ENCODE data around the gene PNP. TPM values are rescaled to one million over a fixed set of nuclear protein-coding genes. Genes with fewer than 3 reads are reported as not detected.
"Not testable (repeated sequence)": the region's sequence is repeated elsewhere in the genome, so short reads cannot be mapped to it uniquely, and the experiment has no call there.

Gene PNP
- total RNA-seq, 1 experiment from 2014 or later, result 56.0 TPM

GRCh38 chr14:20499108-20499507 is 29.9 kb downstream of the PNP start:
- ChIA-PET POLR2A (no interaction called here), CTCF (interaction anchor here (1.0 kb wide), 1 partner anchor 32 kb away, joined by 3 read pairs; no protein-coding TSS in a partner anchor)
- Mint-ChIP-seq H3K36me3 (ENCODE audit: insufficient read depth, unreplicated experiment) (no peaks in the 10 kb centered on the region), H3K27ac (ENCODE audit: low read depth, unreplicated experiment) (no peak overlapping the region), H3K4me1 (ENCODE audit: insufficient read depth, unreplicated experiment) (peaks cover 23% of the 10 kb centered on the region), H3K9me3 (ENCODE audit: unreplicated experiment) (no peaks in the 10 kb centered on the region), H3K4me3 (ENCODE audit: unreplicated experiment) (no peak overlapping the region), H3K27me3 (ENCODE audit: insufficient read depth, unreplicated experiment) (no peaks in the 10 kb centered on the region)
- no peak for DNase-seq (ENCODE audit: unreplicated experiment)
- no peak for TF ChIP-seq CTCF (IDR thresholded peaks at IDR 0.05; ENCODE audit: unreplicated experiment)
- intact Hi-C loops (cut with micrococcal nuclease), result no loop called here
- BruUV-seq (replicated peaks), result no TSS peak

GRCh38 chr14:20499881-20500280 is 30.7 kb downstream of the PNP start:
- DNase-seq (ENCODE audit: unreplicated experiment), result no peak
- H3K36me3 Mint-ChIP-seq (ENCODE audit: insufficient read depth, unreplicated experiment), result no peaks in the 10 kb centered on the region
- no peaks in the 10 kb centered on the region for H3K27me3 Mint-ChIP-seq (ENCODE audit: insufficient read depth, unreplicated experiment)
- H3K27ac Mint-ChIP-seq (ENCODE audit: low read depth, unreplicated experiment), result no peak overlapping the region
- ChIA-PET POLR2A (no interaction called here), CTCF (interaction anchor here (0.6 to 1.2 kb wide), 2 partner anchors 27 to 36 kb away, joined by 3 read pairs; no protein-coding TSS in a partner anchor)
- TF ChIP-seq CTCF (IDR thresholded peaks at IDR 0.05; ENCODE audit: unreplicated experiment), result no peak
- intact Hi-C loops (cut with micrococcal nuclease), result no loop called here
- peaks cover 23% of the 10 kb centered on the region for H3K4me1 Mint-ChIP-seq (ENCODE audit: insufficient read depth, unreplicated experiment)
- H3K9me3 Mint-ChIP-seq (ENCODE audit: unreplicated experiment), result no peaks in the 10 kb centered on the region
- no TSS peak for BruUV-seq (replicated peaks)
- no peak overlapping the region for H3K4me3 Mint-ChIP-seq (ENCODE audit: unreplicated experiment)

GRCh38 chr14:20501346-20501745 is 32.1 kb downstream of the PNP start:
- H3K4me1 Mint-ChIP-seq (ENCODE audit: insufficient read depth, unreplicated experiment), result peaks cover 13% of the 10 kb centered on the region
- no peak overlapping the region for H3K27ac Mint-ChIP-seq (ENCODE audit: low read depth, unreplicated experiment)
- no peaks in the 10 kb centered on the region for H3K9me3 Mint-ChIP-seq (ENCODE audit: unreplicated experiment)
- no peaks in the 10 kb centered on the region for H3K27me3 Mint-ChIP-seq (ENCODE audit: insufficient read depth, unreplicated experiment)
- peak; percentile 48 for DNase-seq (ENCODE audit: unreplicated experiment)
- ChIA-PET POLR2A (no interaction called here), CTCF (no interaction called here)
- intact Hi-C loops (cut with micrococcal nuclease), result no loop called here
- BruUV-seq (replicated peaks), result no TSS peak
- TF ChIP-seq CTCF (IDR thresholded peaks at IDR 0.05; ENCODE audit: unreplicated experiment), result no peak
- no peaks in the 10 kb centered on the region for H3K36me3 Mint-ChIP-seq (ENCODE audit: insufficient read depth, unreplicated experiment)
- H3K4me3 Mint-ChIP-seq (ENCODE audit: unreplicated experiment), result no peak overlapping the region

GRCh38 chr14:20503898-20504297 is 34.7 kb downstream of the PNP start:
- CTCF ChIA-PET, result no interaction called here
- POLR2A ChIA-PET, result no interaction called here

GRCh38 chr14:20506276-20506675 is 37.1 kb downstream of the PNP start:
- H3K36me3 Mint-ChIP-seq (ENCODE audit: insufficient read depth, unreplicated experiment); H3K4me1 Mint-ChIP-seq (ENCODE audit: insufficient read depth, unreplicated experiment); DNase-seq (ENCODE audit: unreplicated experiment); CTCF ChIA-PET; H3K27ac Mint-ChIP-seq (ENCODE audit: low read depth, unreplicated experiment); POLR2A ChIA-PET; H3K9me3 Mint-ChIP-seq (ENCODE audit: unreplicated experiment); H3K4me3 Mint-ChIP-seq (ENCODE audit: unreplicated experiment); BruUV-seq (replicated peaks); H3K27me3 Mint-ChIP-seq (ENCODE audit: insufficient read depth, unreplicated experiment); intact Hi-C loops (cut with micrococcal nuclease): not testable (repeated sequence)

More at GRCh38 chr14:20503898-20504297, 34.7 kb downstream of the PNP start:
- Mint-ChIP-seq H3K27me3 (ENCODE audit: insufficient read depth, unreplicated experiment) (no peaks in the 10 kb centered on the region), H3K9me3 (ENCODE audit: unreplicated experiment) (no peaks in the 10 kb centered on the region), H3K27ac (ENCODE audit: low read depth, unreplicated experiment) (no peak overlapping the region), H3K4me3 (ENCODE audit: unreplicated experiment) (no peak overlapping the region), H3K36me3 (ENCODE audit: insufficient read depth, unreplicated experiment) (no peaks in the 10 kb centered on the region), H3K4me1 (ENCODE audit: insufficient read depth, unreplicated experiment) (peaks cover 9% of the 10 kb centered on the region)
- BruUV-seq (replicated peaks), result no TSS peak
- no peak for TF ChIP-seq CTCF (IDR thresholded peaks at IDR 0.05; ENCODE audit: unreplicated experiment)
- no peak for DNase-seq (ENCODE audit: unreplicated experiment)
- intact Hi-C loops (cut with micrococcal nuclease), result no loop called here

GRCh38 chr14:20506752-20507151 is 37.5 kb downstream of the PNP start:
- DNase-seq (ENCODE audit: unreplicated experiment); H3K27me3 Mint-ChIP-seq (ENCODE audit: insufficient read depth, unreplicated experiment); CTCF ChIA-PET; H3K4me1 Mint-ChIP-seq (ENCODE audit: insufficient read depth, unreplicated experiment); BruUV-seq (replicated peaks); H3K9me3 Mint-ChIP-seq (ENCODE audit: unreplicated experiment); POLR2A ChIA-PET; H3K4me3 Mint-ChIP-seq (ENCODE audit: unreplicated experiment); H3K27ac Mint-ChIP-seq (ENCODE audit: low read depth, unreplicated experiment); H3K36me3 Mint-ChIP-seq (ENCODE audit: insufficient read depth, unreplicated experiment); intact Hi-C loops (cut with micrococcal nuclease): not testable (repeated sequence)

- intact Hi-C loops (cut with micrococcal nuclease); H3K27ac Mint-ChIP-seq (ENCODE audit: low read depth, unreplicated experiment); H3K36me3 Mint-ChIP-seq (ENCODE audit: insufficient read depth, unreplicated experiment); H3K9me3 Mint-ChIP-seq (ENCODE audit: unreplicated experiment); H3K27me3 Mint-ChIP-seq (ENCODE audit: insufficient read depth, unreplicated experiment); CTCF ChIA-PET; POLR2A ChIA-PET; H3K4me1 Mint-ChIP-seq (ENCODE audit: insufficient read depth, unreplicated experiment); BruUV-seq (replicated peaks); H3K4me3 Mint-ChIP-seq (ENCODE audit: unreplicated experiment); DNase-seq (ENCODE audit: unreplicated experiment): not testable (repeated sequence)
Observed at GRCh38 chr14:20507537-20507936, 38.3 kb downstream of the PNP start.
